OCI-LY7 (cell line): ENCODE results near the gene RADIL. TPM values are rescaled to one million over a fixed set of nuclear protein-coding genes. Genes with fewer than 3 reads are reported as not detected.

Experiments
- BruUV-seq: library from RNA; stranded (reverse); fragments of 400-500 nt; replicated peaks from 2 replicates; lab custom pipeline; 2021; lab: Mats Ljungman, UMichigan
- CTCF ChIA-PET: fragments of 300-600 bp; sonication (Branson Sonifier 250); formaldehyde crosslinking; loops from one replicate; lab custom pipeline; 2022; ENCODE audit warnings: antibody characterized with exemption; ENCODE audit not compliant: unreplicated experiment; lab: Charles Lee
- POLR2A ChIA-PET: fragments of 300-600 bp; sonication (Branson Sonifier 250); formaldehyde crosslinking; loops from one replicate; lab custom pipeline; 2022; ENCODE audit warnings: antibody characterized with exemption; lab: Charles Lee
- DNase-seq: peaks from one replicate; pipeline ENCODE4 v3.0.0-alpha.2; 2015; ENCODE audit warnings: low spot score
- H2AFZ ChIP-seq: fragments of 200-600 bp; sonication (generic), shearing (Covaris generic); 2 replicates; pipeline ENCODE4 v1.6.1; 2014; ENCODE audit warnings: mild to moderate bottlenecking, antibody characterized with exemption, low read length, moderate library complexity
- H3K27ac ChIP-seq: fragments of 200-600 bp; sonication (generic); 2 replicates; pipeline ENCODE4 v1.5.1; 2014; ENCODE audit warnings: mixed run types, low read depth, mild to moderate bottlenecking, moderate library complexity, low read length, inconsistent platforms; ENCODE audit not compliant: poor library complexity, severe bottlenecking
- H3K36me3 ChIP-seq: fragments of 200-600 bp; sonication (generic); 2 replicates; pipeline ENCODE4 v1.6.1; 2014; ENCODE audit warnings: mild to moderate bottlenecking, antibody characterized with exemption, low read length, moderate library complexity, mixed read lengths; ENCODE audit not compliant: insufficient read depth
- H3K4me1 ChIP-seq: fragments of 200-600 bp; sonication (generic); 2 replicates; pipeline ENCODE4 v1.5.1; 2014; ENCODE audit warnings: mild to moderate bottlenecking, low read length; ENCODE audit not compliant: insufficient read depth, poor library complexity, severe bottlenecking
- H3K4me2 ChIP-seq: fragments of 200-600 bp; sonication (generic); 2 replicates; pipeline ENCODE4 v1.6.1; 2014; ENCODE audit warnings: mild to moderate bottlenecking, low read length
- H3K4me3 ChIP-seq: fragments of 200-600 bp; sonication (generic); 2 replicates; pipeline ENCODE4 v1.5.1; 2014; ENCODE audit warnings: mild to moderate bottlenecking, low read depth, low read length; ENCODE audit not compliant: poor library complexity, severe bottlenecking
- H3K79me2 ChIP-seq: fragments of 200-600 bp; sonication (generic); 2 replicates; pipeline ENCODE4 v1.6.1; 2016; ENCODE audit warnings: low read depth, mild to moderate bottlenecking, low read length, moderate library complexity, mixed read lengths; ENCODE audit not compliant: insufficient read depth
- H3K9me2 ChIP-seq: fragments of 200-600 bp; sonication (generic); 2 replicates; pipeline ENCODE4 v1.6.1; 2016; ENCODE audit warnings: mild to moderate bottlenecking, low read length, mixed read lengths; ENCODE audit not compliant: insufficient read depth
- H3K9me3 ChIP-seq: fragments of 200-600 bp; sonication (generic); 2 replicates; pipeline ENCODE4 v1.6.1; 2014; ENCODE audit warnings: mild to moderate bottlenecking, mixed run types, low read length, mixed read lengths
- H4K20me1 ChIP-seq: fragments of 200-600 bp; sonication (generic); 2 replicates; pipeline ENCODE4 v1.6.1; 2014; ENCODE audit warnings: mild to moderate bottlenecking, antibody characterized with exemption, low read length, moderate library complexity, mixed read lengths; ENCODE audit not compliant: insufficient read depth
- CTCF ChIP-seq: fragments of 200-600 bp; sonication (generic); conservative IDR thresholded peaks from 2 replicates; pipeline ENCODE4 v1.5.1; 2014; ENCODE audit warnings: mild to moderate bottlenecking, antibody characterized with exemption, low read length, moderate library complexity, mixed read lengths
- EZH2phosphoT487 ChIP-seq: fragments of 200-600 bp; sonication (generic); IDR thresholded peaks from 2 replicates; pipeline ENCODE4 v1.6.1; 2018; ENCODE audit warnings: low read depth, borderline replicate concordance, mild to moderate bottlenecking, mixed run types, antibody characterized with exemption, low read length, moderate library complexity, mixed read lengths
- intact Hi-C: fragments of 100-400 bp; cut with micrococcal nuclease; formaldehyde crosslinking; loops from one replicate; pipeline ENCODE4 v1.10.0; 2022; ENCODE audit not compliant: unreplicated experiment
- total RNA-seq, 2 experiments: library from RNA; depleted of rRNA in 1 of 2; stranded (reverse); fragments of >200 nt in 1 of 2; shearing (Covaris generic) in 1 of 2; gene quantifications; 2 replicates each; pipeline ENCODE4 v1.2.3, GENCODE V29; 2014 to 2022

RADIL gene
- total RNA-seq, 2 experiments from 2014 or later: 0.34 TPM; not detected in 1

- Histone ChIP-seq H4K20me1 (no peaks in the 10 kb centered on the region), H3K9me3 (no peaks in the 10 kb centered on the region), H3K4me2 (no peak overlapping the region), H3K9me2 (no peaks in the 10 kb centered on the region), H3K79me2 (no peaks in the 10 kb centered on the region), H3K4me3 (no peak overlapping the region), H3K4me1 (no peaks in the 10 kb centered on the region), H3K27ac (no peak overlapping the region), H2AFZ (no peak overlapping the region), H3K36me3 (no peaks in the 10 kb centered on the region)
- no TSS peak for BruUV-seq
- ChIA-PET CTCF (no interaction called here), POLR2A (interaction anchor here (0.6 kb wide), 1 partner anchor 48 kb away, joined by 4 read pairs; no protein-coding TSS in a partner anchor)
- DNase-seq: no peak
- no peak for TF ChIP-seq CTCF
- no peak for TF ChIP-seq EZH2phosphoT487
- intact Hi-C loops: no loop called here
Observed at GRCh38 chr7:4929005-4929404, 45.5 kb upstream of the RADIL start.

- H3K9me3 ChIP-seq: no peaks in the 10 kb centered on the region
- no peaks in the 10 kb centered on the region for H3K9me2 ChIP-seq
- H3K79me2 ChIP-seq: no peaks in the 10 kb centered on the region
- H3K4me3 ChIP-seq: no peak overlapping the region
- no peaks in the 10 kb centered on the region for H3K36me3 ChIP-seq
- no peak overlapping the region for H2AFZ ChIP-seq
- no peak overlapping the region for H3K4me2 ChIP-seq
- ChIA-PET CTCF (no interaction called here), POLR2A (interaction anchor here (0.6 kb wide), 1 partner anchor 48 kb away, joined by 4 read pairs; no protein-coding TSS in a partner anchor)
- no peaks in the 10 kb centered on the region for H3K4me1 ChIP-seq
- no peak for TF ChIP-seq CTCF
- no peak for TF ChIP-seq EZH2phosphoT487
- no TSS peak for BruUV-seq
- no peak for DNase-seq
- H4K20me1 ChIP-seq: no peaks in the 10 kb centered on the region
- H3K27ac ChIP-seq: no peak overlapping the region
- intact Hi-C loops: no loop called here
Observed at GRCh38 chr7:4928445-4928844, 44.9 kb upstream of the RADIL start.

GRCh38 chr7:4919969-4920766 lies 36.7 kb upstream of the RADIL start:
- no TSS peak for BruUV-seq
- TF ChIP-seq CTCF (no peak), EZH2phosphoT487 (no peak)
- H3K4me3 ChIP-seq: no peak overlapping the region

More at GRCh38 chr7:4919969-4920766, 36.7 kb upstream of the RADIL start:
- no peak overlapping the region for H2AFZ ChIP-seq
- H3K4me1 ChIP-seq: no peaks in the 10 kb centered on the region
- CTCF ChIA-PET: no interaction called here
- no peaks in the 10 kb centered on the region for H3K9me2 ChIP-seq
- H4K20me1 ChIP-seq: no peaks in the 10 kb centered on the region
- intact Hi-C loops: no loop called here
- H3K27ac ChIP-seq: no peak overlapping the region
- H3K4me2 ChIP-seq: no peak overlapping the region
- no peak for DNase-seq
- POLR2A ChIA-PET: no interaction called here
- no peaks in the 10 kb centered on the region for H3K9me3 ChIP-seq
- H3K36me3 ChIP-seq: no peaks in the 10 kb centered on the region
- no peaks in the 10 kb centered on the region for H3K79me2 ChIP-seq
